Measurements from ENCODE around the gene PDE4D.

GRCh38 chr5:59674763-59675162, 218.8 kb downstream of the PDE4D start:
- TF ChIP-seq POLR2AphosphoS5 (IDR thresholded peaks at IDR 0.05; ENCODE audit: low read depth, low read length): no peak
- no peak for TF ChIP-seq POLR2A (IDR thresholded peaks at IDR 0.05; ENCODE audit: low read depth, low read length)
- no peak for TF ChIP-seq TAF1 (IDR thresholded peaks at IDR 0.05; ENCODE audit: low read depth, low read length)
- TF ChIP-seq SPI1 (IDR thresholded peaks at IDR 0.05; ENCODE audit: low read depth, low read length): no peak
